IMR-90 (cell line): Measurements from ENCODE around the gene GNAZ. TPM values are rescaled to one million over a fixed set of nuclear protein-coding genes. Genes with fewer than 3 reads are reported as not detected.

Source experiments
- ATAC-seq: fragments of 200-7000 bp; cut with Tn5 transposase; 2 replicates; pipeline ENCODE4 v1.9.1; 2020; ENCODE audit warnings: low read depth, mild to moderate bottlenecking, moderate library complexity
- BruUV-seq: library from RNA; stranded (reverse); fragments of 400-500 nt; replicated peaks from 2 replicates; lab custom pipeline; 2021; lab: Mats Ljungman, UMichigan
- CTCF ChIA-PET: fragments of 300-600 bp; formaldehyde crosslinking; extraction: SDS; loops from one replicate; lab custom pipeline; 2021; ENCODE audit warnings: antibody characterized with exemption; lab: Yijun Ruan, JAX
- POLR2A ChIA-PET: fragments of 300-600 bp; sonication (Branson Sonifier 250); formaldehyde crosslinking; loops from one replicate; lab custom pipeline; 2022; ENCODE audit warnings: antibody characterized with exemption; ENCODE audit not compliant: unreplicated experiment; lab: Charles Lee
- DNase-seq: peaks from one replicate; pipeline ENCODE4 v3.0.0; 2013
- H2AFZ ChIP-seq: replicated peaks from 2 replicates; pipeline ENCODE3; 2013; ENCODE audit warnings: low read length, mild to moderate bottlenecking; ENCODE audit not compliant: poor library complexity
- H2AK5ac ChIP-seq: 2 replicates; pipeline ENCODE4 v1.6.1; 2013; ENCODE audit warnings: low read depth, low read length, inconsistent platforms
- H2AK9ac ChIP-seq: replicated peaks from 2 replicates; pipeline ENCODE3; 2013; ENCODE audit warnings: mild to moderate bottlenecking, low read depth, low read length, moderate library complexity; ENCODE audit not compliant: poor library complexity
- H2BK120ac ChIP-seq: 2 replicates; pipeline ENCODE4 v1.6.1; 2013; ENCODE audit warnings: low read depth, low read length, inconsistent platforms
- H2BK15ac ChIP-seq: 3 replicates; pipeline ENCODE4 v1.6.1; 2013; ENCODE audit warnings: low read depth, low read length, inconsistent platforms
- H2BK20ac ChIP-seq: 2 replicates; pipeline ENCODE4 v1.6.1; 2013; ENCODE audit warnings: low read depth, mild to moderate bottlenecking, inconsistent platforms, low read length, moderate library complexity
- H2BK5ac ChIP-seq: 2 replicates; pipeline ENCODE4 v1.6.1; 2013; ENCODE audit warnings: mild to moderate bottlenecking, low read depth, low read length, inconsistent platforms; ENCODE audit not compliant: poor library complexity, severe bottlenecking
- H3K14ac ChIP-seq: replicated peaks from 2 replicates; pipeline ENCODE4 v1.6.1; 2013; ENCODE audit warnings: low read depth, low read length, inconsistent platforms
- H3K18ac ChIP-seq: 2 replicates; pipeline ENCODE4 v1.6.1; 2013; ENCODE audit warnings: low read depth, low read length, control low read depth
- H3K23ac ChIP-seq: 2 replicates; pipeline ENCODE4 v1.6.1; 2013; ENCODE audit warnings: low read depth, low read length, inconsistent platforms
- H3K27ac ChIP-seq: 2 replicates; pipeline ENCODE4 v1.5.1; 2013; ENCODE audit warnings: mild to moderate bottlenecking, control low read depth, low read length; ENCODE audit not compliant: insufficient read depth
- H3K27me3 ChIP-seq: 2 replicates; pipeline ENCODE4 v1.6.1; 2013; ENCODE audit warnings: low read length; ENCODE audit not compliant: control insufficient read depth, insufficient read depth
- H3K36me3 ChIP-seq: 2 replicates; pipeline ENCODE4 v1.6.1; 2013; ENCODE audit warnings: low read length, mixed read lengths; ENCODE audit not compliant: control insufficient read depth, insufficient read depth
- H3K4ac ChIP-seq: 2 replicates; pipeline ENCODE4 v1.6.1; 2013; ENCODE audit warnings: low read depth, low read length, inconsistent platforms
- H3K4me1 ChIP-seq: 2 replicates; pipeline ENCODE4 v1.6.1; 2013; ENCODE audit warnings: low read length, mixed read lengths; ENCODE audit not compliant: control insufficient read depth, insufficient read depth
- H3K4me2 ChIP-seq: 2 replicates; pipeline ENCODE4 v1.6.1; 2013; ENCODE audit warnings: low read depth, mild to moderate bottlenecking, control low read depth, low read length, moderate library complexity
- H3K4me3 ChIP-seq: 2 replicates; pipeline ENCODE4 v1.5.1; 2013; ENCODE audit warnings: low read depth, mild to moderate bottlenecking, control low read depth, low read length, moderate library complexity; ENCODE audit not compliant: insufficient read depth
- H3K56ac ChIP-seq: 2 replicates; pipeline ENCODE4 v1.6.1; 2013; ENCODE audit warnings: low read length, inconsistent platforms; ENCODE audit not compliant: insufficient read depth; ENCODE audit errors: extremely low read depth
- H3K79me1 ChIP-seq, 2 experiments: 2 replicates each; pipeline ENCODE4 v1.6.1; 2013; ENCODE audit warnings: low read length in 2 of 2, inconsistent platforms in 1 of 2, low read depth in 1 of 2
- H3K9ac ChIP-seq: 2 replicates; pipeline ENCODE4 v1.6.1; 2013; ENCODE audit warnings: low read depth, low read length, control low read depth
- H3K9me1 ChIP-seq: 2 replicates; pipeline ENCODE4 v1.6.1; 2013; ENCODE audit warnings: low read length, inconsistent platforms; ENCODE audit not compliant: insufficient read depth
- H3K9me3 ChIP-seq: 2 replicates; pipeline ENCODE4 v1.6.1; 2013; ENCODE audit warnings: low read length; ENCODE audit not compliant: control insufficient read depth, insufficient read depth
- H4K20me1 ChIP-seq: 2 replicates; pipeline ENCODE4 v1.6.1; 2013; ENCODE audit warnings: low read length, inconsistent platforms; ENCODE audit not compliant: insufficient read depth
- H4K5ac ChIP-seq: 2 replicates; pipeline ENCODE4 v1.6.1; 2013; ENCODE audit warnings: mild to moderate bottlenecking, low read depth, low read length, control low read depth
- H4K8ac ChIP-seq, 2 experiments: 2 replicates each; pipeline ENCODE4 v1.6.1; 2013; ENCODE audit warnings: low read depth in 2 of 2, low read length in 2 of 2, control low read depth in 1 of 2, inconsistent platforms in 1 of 2
- H4K91ac ChIP-seq: 2 replicates; pipeline ENCODE4 v1.6.1; 2013; ENCODE audit warnings: low read depth, low read length, inconsistent platforms; ENCODE audit not compliant: insufficient read depth
- MAFK ChIP-seq: IDR thresholded peaks from 2 replicates; pipeline ENCODE4 v1.6.1; 2012; ENCODE audit warnings: low read depth, low read length, improper control_type of control experiment
- NFE2L2 ChIP-seq: fragments of 150-350 bp; IDR thresholded peaks from 2 replicates; pipeline ENCODE4 v1.6.1; 2016; ENCODE audit warnings: low read depth, mild to moderate bottlenecking, low read length
- RCOR1 ChIP-seq: IDR thresholded peaks from 2 replicates; pipeline ENCODE4 v1.6.1; 2012; ENCODE audit warnings: mild to moderate bottlenecking, low read length, improper control_type of control experiment; ENCODE audit not compliant: insufficient replicate concordance
- WGBS, 2 experiments: methylation state at CpG; one replicate each; pipeline versions ENCODE4 v1.1.5 to v1.1.7; 2013; ENCODE audit warnings: missing lambda C conversion rate in 2 of 2; ENCODE audit not compliant: insufficient read length in 1 of 2; ENCODE audit errors: extremely low coverage in 2 of 2; 5-methylcytosine and 5-hydroxymethylcytosine counted together
- dilution Hi-C: fragments of 300-500 bp; cut with HindIII; formaldehyde crosslinking; loops from one replicate; pipeline ENCODE4 v1.14.3; 2018; ENCODE audit warnings: low sequenced_read_pairs; ENCODE audit not compliant: unreplicated experiment
- in situ Hi-C: fragments of 300-500 bp; cut with MboI; formaldehyde crosslinking; loops from 3 replicates; pipeline ENCODE4 v1.14.3; 2019; ENCODE audit warnings: low sequenced_read_pairs, inconsistent platforms, mixed read lengths
- intact Hi-C: fragments of 100-400 bp; cut with micrococcal nuclease; formaldehyde crosslinking; loops from 2 replicates; pipeline ENCODE4 v1.10.0; 2022
- polyA plus RNA-seq, 3 experiments: library from polyadenylated mRNA; depleted of rRNA; stranded (reverse); fragments of >200 nt; gene quantifications; 2 replicates each; pipeline ENCODE4 v1.2.3, GENCODE V29; 2012; ENCODE audit warnings: low replicate concordance in 1 of 3
- total RNA-seq: library from RNA; depleted of rRNA; stranded (reverse); fragments of >200 nt; gene quantifications from 2 replicates; pipeline ENCODE4 v1.2.3, GENCODE V29; 2012

The GNAZ gene
- total and polyA plus RNA-seq, 2 of the 4 experiments (the other 2 are of a cell fraction): 1.5 to 2.5 TPM

DNA sequence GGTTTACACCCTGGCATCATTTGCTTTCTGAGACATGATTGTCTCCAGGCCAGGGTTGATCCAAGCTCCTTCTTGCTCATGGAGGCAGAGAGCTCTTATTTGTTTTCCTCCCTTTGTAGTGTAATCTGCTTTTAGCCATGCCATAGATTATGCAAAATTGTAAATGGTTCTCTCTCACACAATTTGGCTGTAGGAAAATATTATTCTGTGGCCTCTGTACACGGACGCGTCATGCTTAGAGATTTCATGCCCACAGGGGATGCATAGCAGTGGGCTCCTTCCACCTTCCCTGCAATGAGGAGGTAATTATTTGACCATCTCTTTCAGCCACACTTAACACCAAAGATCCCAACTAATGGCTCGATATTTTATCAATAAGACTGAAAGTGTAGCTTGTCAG is 37.7 kb upstream of the GNAZ start:
- no peak overlapping the region for H3K18ac ChIP-seq
- ATAC-seq: no peak

More for the DNA sequence above, 37.7 kb upstream of the GNAZ start:
- intact Hi-C loops (no loop called here), dilution Hi-C loops (no loop called here), in situ Hi-C loops (no loop called here)
- Histone ChIP-seq H4K5ac (no peak overlapping the region), H2BK5ac (no peak overlapping the region), H3K4ac (no peak overlapping the region), H3K4me1 (no peaks in the 10 kb centered on the region), H3K14ac (no peak overlapping the region), H3K23ac (no peak overlapping the region), H4K91ac (no peak overlapping the region), H3K9me1 (no peaks in the 10 kb centered on the region), H3K4me3 (no peak overlapping the region), H2AK9ac (no peak overlapping the region), H3K56ac (no peak overlapping the region), H3K9ac (no peak overlapping the region), H3K36me3 (no peaks in the 10 kb centered on the region), H2BK120ac (no peak overlapping the region), H2AK5ac (no peak overlapping the region), H4K8ac (no peak overlapping the region), H3K27me3 (peaks cover 2% of the 10 kb centered on the region), H2AFZ (no peak overlapping the region), H2BK15ac (no peak overlapping the region), H3K4me2 (no peak overlapping the region), H3K9me3 (no peaks in the 10 kb centered on the region), H4K20me1 (no peaks in the 10 kb centered on the region), H3K79me1 (no peaks in the 10 kb centered on the region), H2BK20ac (no peak overlapping the region), H3K27ac (no peak overlapping the region)
- no CpG with 5 or more reads among the region's 4 CpGs for WGBS, 2 experiments
- no TSS peak for BruUV-seq
- CTCF ChIA-PET: no interaction called here
- no peak for TF ChIP-seq MAFK
- TF ChIP-seq RCOR1: no peak
- TF ChIP-seq NFE2L2: no peak
- no peak for DNase-seq
- POLR2A ChIA-PET: no interaction called here
